SKM-1 (cell line): Measurements from ENCODE around the gene FAM120A.

Source experiments
- DNase-seq: peaks from one replicate; lab custom pipeline; 2025; ENCODE audit not compliant: unreplicated experiment; lab: John Stamatoyannopoulos, UW

Gene FAM120A

GRCh38 chr9:93576258-93577077 lies 125.0 kb downstream of the FAM120A start, which contains the start of gene PHF2:
PHF2 (plus strand) TSS chr9:93576584; CDS start chr9:93576774, 190 bp downstream.
- no peak for DNase-seq

- no peak for DNase-seq
Observed at GRCh38 chr9:93577078-93577974, 125.8 kb downstream of the FAM120A start.

- no peak for DNase-seq
Observed at GRCh38 chr9:93577975-93578682, 126.6 kb downstream of the FAM120A start.

- DNase-seq: no peak
Observed at GRCh38 chr9:93578844-93579243, 127.4 kb downstream of the FAM120A start.

- DNase-seq: no peak
Observed at GRCh38 chr9:93579711-93580516, 128.4 kb downstream of the FAM120A start.

GRCh38 chr9:93580654-93581380 lies 129.3 kb downstream of the FAM120A start:
- DNase-seq: no peak

GRCh38 chr9:93582115-93582514 lies 130.6 kb downstream of the FAM120A start:
- no peak for DNase-seq

GRCh38 chr9:93582550-93582949 lies 131.1 kb downstream of the FAM120A start:
- no peak for DNase-seq

GRCh38 chr9:93585259-93585658 lies 133.8 kb downstream of the FAM120A start:
- DNase-seq: no peak

GRCh38 chr9:93585695-93586094 lies 134.2 kb downstream of the FAM120A start:
- DNase-seq: no peak

- no peak for DNase-seq
Observed at GRCh38 chr9:93586290-93587057, 135.0 kb downstream of the FAM120A start.

GRCh38 chr9:93587284-93587650 lies 135.8 kb downstream of the FAM120A start:
- no peak for DNase-seq

- no peak for DNase-seq
Observed at GRCh38 chr9:93587651-93588347, 136.3 kb downstream of the FAM120A start.

- no peak for DNase-seq
Observed at GRCh38 chr9:93588641-93589609, 137.4 kb downstream of the FAM120A start.

- no peak for DNase-seq
Observed at GRCh38 chr9:93589688-93590087, 138.2 kb downstream of the FAM120A start.

GRCh38 chr9:93590609-93591234 lies 139.2 kb downstream of the FAM120A start:
- no peak for DNase-seq
